Testis (tissue), 2 donors: Measurements from ENCODE around the gene TMEM101.

ENCODE experiments used
- CTCF ChIP-seq, 3 experiments: fragments of 450-650 bp in 2 of 3; fragments of 200-600 bp in 1 of 3; sonication (generic) in 1 of 3; IDR thresholded peaks; one replicate each; pipeline ENCODE4 v1.5.1; 2016 to 2019; ENCODE audit warnings: antibody characterized with exemption in 3 of 3, mild to moderate bottlenecking in 2 of 3, moderate library complexity in 1 of 3
- POLR2A ChIP-seq: fragments of 450-650 bp; IDR thresholded peaks from one replicate; pipeline ENCODE4 v1.6.1; 2017; ENCODE audit warnings: antibody characterized with exemption, mild to moderate bottlenecking, moderate library complexity

GRCh38 chr17:43974382-43975266, 40.1 kb downstream of the TMEM101 start:
- TF ChIP-seq CTCF (IDR thresholded peaks at IDR 0.05): no peak
- TF ChIP-seq POLR2A: no peak
